ACHN (cell line): ENCODE measurements around the gene SLC2A10.
A peak's percentile ranks its signal among the peaks of the same experiment; 100 is the strongest.

Source experiments
- DNase-seq: peaks from one replicate; pipeline ENCODE4 v3.0.0-alpha.2; 2015
- in situ Hi-C: cut with HindIII; loops from 2 replicates; pipeline ENCODE4 v1.10.0; 2017; ENCODE audit warnings: low sequenced_read_pairs, low pct_ligation_motif_present, low pct_unique_long_range_greater_than_20kb

SLC2A10 gene

GRCh38 chr20:46720776-46721425 lies 11.5 kb downstream of the SLC2A10 start:
- no peak for DNase-seq
- in situ Hi-C loops = no loop called here

DNA sequence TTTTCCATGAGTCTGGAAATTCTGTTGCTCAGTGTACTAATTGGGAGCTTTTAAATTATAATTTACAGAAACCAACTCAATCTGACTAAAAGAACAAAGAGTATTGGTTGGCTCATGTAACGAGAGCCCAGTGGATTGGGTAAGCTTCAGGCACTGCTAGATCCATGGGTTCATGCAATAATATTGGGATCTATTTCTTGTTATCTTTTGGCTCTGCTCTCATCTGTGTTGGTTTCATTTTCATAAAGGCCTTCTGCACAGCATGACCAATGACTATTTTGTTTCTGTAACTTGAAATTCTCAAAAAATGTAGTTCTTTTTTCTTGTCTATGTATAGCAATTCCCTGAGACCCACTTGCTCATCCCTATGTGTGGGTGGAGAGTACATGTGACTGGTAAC lies 12.0 kb downstream of the SLC2A10 start:
- in situ Hi-C loops = no loop called here
- no peak for DNase-seq

DNA sequence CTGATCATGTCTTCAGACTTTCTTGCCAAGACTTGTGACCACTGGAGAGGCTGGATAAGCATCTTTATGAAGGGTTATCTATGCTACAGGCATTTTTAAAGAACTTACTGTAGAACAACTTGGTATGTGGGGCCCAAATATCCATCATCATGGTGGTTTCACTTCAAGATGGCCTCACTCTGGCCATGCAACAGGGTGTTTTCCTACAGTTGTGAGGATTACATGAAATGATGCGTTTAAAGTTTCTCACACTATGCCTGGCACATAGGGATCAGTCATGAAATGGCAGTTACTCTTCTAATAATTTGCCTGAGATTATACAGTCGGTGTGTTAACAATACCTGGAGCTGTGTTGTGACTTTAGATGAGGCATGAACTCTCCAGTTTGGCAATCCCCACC lies 13.0 kb downstream of the SLC2A10 start:
- no peak for DNase-seq
- in situ Hi-C loops = no loop called here

DNA sequence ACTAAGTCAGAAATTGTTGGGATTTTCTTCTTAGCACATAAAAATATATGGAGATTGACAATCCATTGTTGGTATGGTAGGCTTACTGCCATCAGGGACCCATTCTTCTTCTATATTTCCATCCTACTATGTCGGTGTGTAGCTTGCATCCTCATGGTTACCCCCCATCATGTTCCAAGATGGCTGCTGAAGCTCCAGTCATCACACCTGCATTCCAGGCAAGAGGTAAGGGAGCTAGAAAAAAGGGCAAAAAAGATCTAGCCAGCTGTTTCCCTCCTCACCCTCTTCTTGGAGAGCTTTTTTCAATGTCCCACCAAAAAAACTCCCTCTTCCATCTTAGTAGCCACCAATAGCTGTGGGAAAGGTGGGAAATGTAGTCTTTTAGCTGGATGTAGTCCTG lies 13.6 kb downstream of the SLC2A10 start:
- no peak for DNase-seq
- in situ Hi-C loops = no loop called here

DNA sequence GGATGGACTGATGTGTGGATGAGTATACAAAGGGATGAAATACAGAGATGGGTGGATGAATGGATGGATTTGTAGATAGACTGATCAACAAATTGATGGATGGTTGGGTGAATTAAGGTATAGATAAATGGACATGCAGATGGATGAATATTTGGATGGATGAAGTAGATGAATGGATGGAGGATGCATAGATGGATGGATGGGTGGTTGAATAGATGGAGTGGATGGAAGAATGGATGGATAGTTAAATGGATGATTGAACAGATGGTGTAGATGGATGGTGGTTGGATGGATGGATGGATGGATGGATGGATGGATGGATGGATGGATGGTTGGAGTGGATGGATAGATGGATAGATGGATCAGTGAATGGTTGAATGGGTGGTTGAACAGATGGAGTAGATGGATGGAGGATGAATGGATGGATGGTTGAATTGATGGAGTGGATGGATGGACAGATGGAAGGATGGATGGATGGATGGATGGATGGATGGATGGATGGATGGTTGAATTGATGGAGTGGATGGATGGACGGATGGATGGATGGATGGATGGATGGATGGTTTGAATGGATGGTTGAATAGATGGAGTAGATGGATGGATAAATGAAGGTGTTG lies 15.0 kb downstream of the SLC2A10 start:
- DNase-seq = no peak
- in situ Hi-C loops = no loop called here

- in situ Hi-C loops = no loop called here
- no peak for DNase-seq
These were observed 16.0 kb downstream of the SLC2A10 start for GRCh38 chr20:46725186-46726165.

- in situ Hi-C loops = no loop called here
- no peak for DNase-seq
These were observed 22.3 kb downstream of the SLC2A10 start for GRCh38 chr20:46731770-46732169.

DNA sequence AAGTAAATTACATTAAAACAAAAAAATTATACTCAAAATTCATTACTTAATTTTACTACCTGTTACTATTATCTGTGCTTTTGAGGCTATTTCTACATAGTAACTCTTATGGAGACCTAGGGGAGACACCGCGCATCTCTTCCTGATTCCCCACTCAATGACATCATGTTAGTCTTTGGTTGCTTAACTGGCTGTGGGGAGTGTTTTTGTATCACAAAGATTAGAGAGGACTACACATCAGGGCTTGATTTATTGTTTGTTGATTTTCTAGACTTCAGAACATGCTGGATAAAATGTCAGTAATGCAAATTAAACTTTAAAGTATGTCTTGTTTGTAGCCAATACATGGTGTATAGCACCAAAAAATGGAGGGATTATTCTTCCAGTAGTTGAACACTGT lies 26.0 kb downstream of the SLC2A10 start:
- in situ Hi-C loops = no loop called here
- no peak for DNase-seq

- in situ Hi-C loops = no loop called here
- DNase-seq = no peak
These were observed 30.2 kb downstream of the SLC2A10 start for GRCh38 chr20:46739431-46740213.

DNA sequence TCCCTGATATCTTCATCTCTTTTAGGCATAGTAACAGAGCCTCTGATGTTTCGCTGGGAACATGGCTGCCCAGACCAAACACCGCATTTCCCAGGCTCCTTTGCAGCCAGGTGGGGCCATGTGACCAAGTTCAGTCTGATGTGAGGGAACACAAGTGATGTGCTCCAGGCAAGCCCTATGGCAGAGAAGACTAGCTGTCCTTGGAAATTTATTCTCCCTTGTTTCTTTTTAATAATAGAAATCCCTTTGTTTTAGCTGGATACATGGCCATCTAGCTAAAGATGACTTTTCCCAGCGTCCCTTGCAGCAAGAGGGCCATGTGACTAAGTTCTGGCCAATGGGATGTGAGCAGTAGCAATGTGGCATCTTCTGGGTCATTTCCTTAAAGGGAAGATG lies 30.8 kb downstream of the SLC2A10 start:
- in situ Hi-C loops = no loop called here

DNA sequence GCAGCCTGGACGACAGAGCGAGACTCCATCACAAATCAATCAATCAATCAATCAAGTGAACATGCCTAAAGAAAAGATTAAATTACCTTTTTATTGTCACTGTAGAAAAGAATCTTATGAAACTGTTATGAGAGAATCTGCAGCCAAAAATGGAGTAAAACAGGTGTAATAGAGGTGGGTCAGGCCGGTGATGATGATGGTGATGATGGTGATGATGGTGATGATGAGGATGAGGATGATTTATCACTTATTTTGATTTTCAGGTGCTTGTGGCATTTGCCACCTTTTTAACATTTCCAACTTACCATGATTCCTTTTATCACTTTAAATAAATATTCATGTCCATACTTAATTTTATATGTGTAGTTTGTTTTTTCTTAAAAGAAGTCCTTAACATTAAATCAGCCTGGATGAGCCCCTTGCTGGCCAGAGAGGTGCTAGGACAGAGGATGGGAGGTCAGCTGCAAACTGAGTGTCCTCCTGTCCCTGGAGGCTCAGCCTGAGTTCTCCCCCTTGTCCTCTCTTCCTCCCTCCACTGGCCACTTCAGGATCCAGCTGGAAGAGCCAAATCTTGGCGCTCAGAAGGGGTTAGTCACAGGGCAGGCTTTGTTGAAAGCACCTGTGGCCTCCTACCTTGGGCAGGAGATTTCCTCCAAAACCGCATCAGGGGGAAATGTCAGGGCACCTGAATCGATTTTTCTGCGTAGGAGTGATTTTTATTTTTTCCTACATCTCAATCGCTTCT lies 32.6 kb downstream of the SLC2A10 start:
- in situ Hi-C loops = no loop called here
- no peak for DNase-seq

More for the DNA sequence above, 30.8 kb downstream of the SLC2A10 start:
- DNase-seq = no peak

DNA sequence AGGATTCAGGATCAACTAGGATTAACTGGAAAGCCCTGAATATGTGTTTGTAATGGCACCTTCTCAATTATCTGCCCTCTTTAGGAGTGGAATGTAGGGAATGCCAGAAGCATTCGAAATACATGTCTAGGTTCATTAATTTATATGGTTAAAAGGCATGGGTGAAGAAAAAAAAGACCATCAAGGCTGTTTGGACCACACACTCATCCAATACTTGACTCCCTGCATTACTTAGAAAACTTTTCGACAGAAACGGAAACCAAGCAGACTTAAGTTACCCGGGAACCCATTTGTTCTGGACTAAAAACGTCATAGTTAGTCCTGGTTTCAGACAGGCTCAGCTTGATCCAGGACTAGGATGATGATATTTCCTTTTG lies 33.2 kb downstream of the SLC2A10 start:
- DNase-seq = no peak
- in situ Hi-C loops = no loop called here

DNA sequence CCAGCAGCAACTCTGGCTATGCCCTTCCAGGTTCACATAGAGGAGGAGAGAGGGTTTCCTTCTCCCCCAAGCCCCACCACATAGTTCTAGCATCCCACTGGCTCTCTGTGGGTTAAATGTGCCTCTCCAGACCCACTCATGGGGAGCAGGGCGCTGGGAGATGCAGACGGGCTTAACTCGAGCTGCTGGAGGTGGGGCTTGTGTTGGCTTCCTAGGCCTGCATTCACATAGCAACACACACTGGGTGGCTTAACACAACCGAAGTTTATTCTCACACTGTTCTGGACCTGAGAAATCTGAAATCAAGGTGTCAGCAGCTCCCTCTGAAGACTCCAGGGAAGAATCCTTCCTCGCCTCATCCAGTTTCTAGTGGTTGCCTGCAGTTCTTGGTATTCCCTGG lies 33.6 kb downstream of the SLC2A10 start:
- in situ Hi-C loops = no loop called here
- DNase-seq = no peak

DNA sequence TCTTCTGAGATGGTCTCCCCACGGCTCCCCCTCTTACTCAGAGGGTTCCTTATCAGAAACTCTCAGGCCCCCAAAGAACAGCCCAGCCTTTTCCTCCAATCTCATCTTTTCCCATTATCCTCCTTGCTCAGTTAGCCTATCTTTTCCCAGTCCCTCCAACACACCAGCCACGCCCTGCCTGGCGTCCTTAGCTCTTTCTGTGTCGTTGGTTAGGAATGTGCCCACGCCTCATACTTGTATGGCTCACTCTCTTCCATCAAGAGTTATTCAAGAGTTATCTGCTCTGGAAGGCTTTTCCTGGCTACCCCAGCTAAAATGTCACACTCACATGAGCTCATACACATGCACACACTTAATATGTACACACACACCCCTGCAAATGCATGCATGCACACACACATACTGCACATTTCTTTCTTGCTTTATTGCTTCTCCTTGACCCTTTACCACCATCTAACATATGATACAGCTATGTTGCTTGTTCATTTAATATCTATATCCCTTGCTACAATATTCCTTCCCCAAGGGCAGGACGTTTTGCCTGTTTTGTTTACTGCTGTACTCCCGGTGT lies 37.6 kb downstream of the SLC2A10 start:
- in situ Hi-C loops = no loop called here
- no peak for DNase-seq

- no peak for DNase-seq
- in situ Hi-C loops = no loop called here
These were observed 39.7 kb downstream of the SLC2A10 start for GRCh38 chr20:46749147-46749546.

- in situ Hi-C loops = loop anchor here (25.0 kb wide), 1 partner anchor 385 kb away; no protein-coding TSS in a partner anchor
- DNase-seq = no peak
These were observed 42.4 kb downstream of the SLC2A10 start for GRCh38 chr20:46751856-46752255.

DNA sequence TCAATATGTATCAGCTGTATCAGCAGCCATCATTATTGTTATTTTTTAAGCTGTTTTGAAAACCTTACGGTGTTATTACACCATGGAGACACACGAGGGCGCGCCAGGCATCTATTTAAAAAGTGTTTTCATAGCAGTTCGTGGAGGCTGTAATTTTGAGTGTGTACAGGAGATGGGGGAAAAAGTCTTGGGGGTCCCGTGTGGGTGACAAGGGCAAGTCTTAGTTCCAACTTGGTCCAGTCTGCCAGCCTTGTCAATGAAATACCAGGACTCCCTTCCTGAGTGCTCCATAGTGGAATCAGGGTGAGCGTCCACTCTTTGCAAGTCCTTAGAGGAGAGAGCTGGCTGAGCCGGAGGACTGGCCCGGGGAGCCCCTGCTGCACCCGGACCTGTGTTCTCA lies 43.3 kb downstream of the SLC2A10 start:
- peak; percentile 25 for DNase-seq

More for the DNA sequence above, 43.3 kb downstream of the SLC2A10 start:
- in situ Hi-C loops = loop anchor here (25.0 kb wide), 1 partner anchor 385 kb away; no protein-coding TSS in a partner anchor
